HCT116 (cell line): Measurements from ENCODE around the gene TXNL1. TPM values are rescaled to one million over a fixed set of nuclear protein-coding genes. Genes with fewer than 3 reads are reported as not detected.

Source experiments
- ATAC-seq: fragments of 200-7000 bp; cut with Tn5 transposase; 2 replicates; pipeline ENCODE4 v1.9.1; 2020; ENCODE audit warnings: mild to moderate bottlenecking, moderate library complexity
- BruUV-seq: library from RNA; stranded (reverse); fragments of 400-500 nt; replicated peaks from 2 replicates; lab custom pipeline; 2021; lab: Mats Ljungman, UMichigan
- CTCF ChIA-PET: fragments of 300-600 bp; sonication (Branson Sonifier 250); formaldehyde crosslinking; loops from one replicate; lab custom pipeline; 2021; ENCODE audit warnings: antibody characterized with exemption; lab: Charles Lee
- POLR2A ChIA-PET: fragments of 300-600, 350-600 bp; sonication (Branson Sonifier 250); formaldehyde crosslinking; loops from one replicate; lab custom pipeline; 2021; ENCODE audit warnings: antibody characterized with exemption; lab: Charles Lee
- RAD21 ChIA-PET, 2 experiments: fragments of 300-600 bp; sonication (Branson Sonifier 250); formaldehyde crosslinking; loops; one replicate each; lab custom pipeline; 2023; ENCODE audit warnings: low total read pairs in 2 of 2; ENCODE audit not compliant: uncharacterized antibody in 2 of 2, unreplicated experiment in 2 of 2, low non-redundant PET in 1 of 2; lab: Charles Lee
- DNase-seq: peaks from one replicate; pipeline ENCODE4 v3.0.0-alpha.2; 2010; ENCODE audit warnings: low read depth, low spot score
- H2AFZ ChIP-seq: fragments of 200-600 bp; shearing (Covaris generic), sonication (generic); 2 replicates; pipeline ENCODE4 v1.6.1; 2017; ENCODE audit warnings: low read depth, mixed run types, mixed read lengths, antibody characterized with exemption, low read length; ENCODE audit not compliant: poor library complexity, severe bottlenecking
- H3K27ac ChIP-seq: 2 replicates; pipeline ENCODE4 v1.5.1; 2012; ENCODE audit warnings: low read depth, low read length
- H3K27me3 ChIP-seq: fragments of 200-600 bp; sonication (generic); 2 replicates; pipeline ENCODE4 v1.6.1; 2016; ENCODE audit warnings: mixed run types, low read length, mixed read lengths; ENCODE audit not compliant: insufficient read depth
- H3K36me3 ChIP-seq, 2 experiments: fragments of 200-500 bp in 1 of 2; fragments of 200-600 bp in 1 of 2; sonication (Bioruptor generic) in 1 of 2; sonication (generic) in 1 of 2; 2 replicates each; pipeline versions ENCODE4 v1.5.1 to v1.6.1; 2014 to 2016; ENCODE audit warnings: low read length in 2 of 2, inconsistent platforms in 1 of 2, mixed read lengths in 1 of 2, mixed run types in 1 of 2; ENCODE audit not compliant: insufficient read depth in 2 of 2, control insufficient read depth in 1 of 2
- H3K4me1 ChIP-seq, 2 experiments: fragments of 200-600 bp in 1 of 2; sonication (generic) in 1 of 2; 2 replicates each; pipeline versions ENCODE4 v1.5.1 to v1.6.1; 2012 to 2017; ENCODE audit warnings: low read length in 2 of 2, inconsistent platforms in 1 of 2, mild to moderate bottlenecking in 1 of 2, mixed read lengths in 1 of 2, mixed run types in 1 of 2, moderate library complexity in 1 of 2; ENCODE audit not compliant: insufficient read depth in 2 of 2, control insufficient read depth in 1 of 2
- H3K4me2 ChIP-seq: fragments of 200-600 bp; sonication (generic); 2 replicates; pipeline ENCODE4 v1.6.1; 2017; ENCODE audit warnings: mixed run types, low read length, mixed read lengths
- H3K4me3 ChIP-seq, 2 experiments: fragments of 200-600 bp in 1 of 2; sonication (generic) in 1 of 2; replicated peaks in 1 of 2; 2 replicates each; pipeline ENCODE4 v1.5.1; 2011 to 2016; ENCODE audit warnings: low read length in 2 of 2, control low read depth in 1 of 2, low read depth in 1 of 2, mild to moderate bottlenecking in 1 of 2, mixed read lengths in 1 of 2, mixed run types in 1 of 2
- H3K79me2 ChIP-seq: fragments of 200-600 bp; sonication (generic); 2 replicates; pipeline ENCODE4 v1.6.1; 2017; ENCODE audit warnings: mild to moderate bottlenecking, mixed run types, low read length, moderate library complexity, mixed read lengths; ENCODE audit not compliant: insufficient read depth
- H3K9ac ChIP-seq: fragments of 200-600 bp; sonication (generic); 2 replicates; pipeline ENCODE4 v1.6.1; 2016; ENCODE audit warnings: low read length, mixed read lengths
- H3K9me2 ChIP-seq: fragments of 200-600 bp; sonication (generic), shearing (Covaris generic); 2 replicates; pipeline ENCODE4 v1.6.1; 2017; ENCODE audit warnings: mixed run types, mild to moderate bottlenecking, moderate library complexity; ENCODE audit not compliant: insufficient read depth
- H3K9me3 ChIP-seq, 2 experiments: fragments of 200-500 bp in 1 of 2; fragments of 200-600 bp in 1 of 2; sonication (Bioruptor generic) in 1 of 2; sonication (generic) in 1 of 2; 2 replicates each; pipeline ENCODE4 v1.6.1; 2014 to 2017; ENCODE audit warnings: low read length in 2 of 2, mixed read lengths in 2 of 2, inconsistent platforms in 1 of 2, low read depth in 1 of 2, mild to moderate bottlenecking in 1 of 2, mixed run types in 1 of 2, moderate library complexity in 1 of 2; ENCODE audit not compliant: control insufficient read depth in 1 of 2, insufficient read depth in 1 of 2
- H4K20me1 ChIP-seq: fragments of 200-600 bp; sonication (generic), shearing (Covaris generic); 2 replicates; pipeline ENCODE4 v1.6.1; 2017; ENCODE audit warnings: mixed run types, mild to moderate bottlenecking, moderate library complexity; ENCODE audit not compliant: insufficient read depth
- CBX3 ChIP-seq: IDR thresholded peaks from 2 replicates; pipeline ENCODE4 v1.6.1; 2012; ENCODE audit warnings: low read depth
- CEBPB ChIP-seq: IDR thresholded peaks from 2 replicates; pipeline ENCODE4 v1.6.1; 2012; ENCODE audit warnings: low read depth
- EZH2phosphoT487 ChIP-seq: fragments of 200-600 bp; IDR thresholded peaks from 2 replicates; pipeline ENCODE4 v1.6.1; 2018; ENCODE audit warnings: antibody characterized with exemption, borderline replicate concordance
- RAD21 ChIP-seq: IDR thresholded peaks from 2 replicates; pipeline ENCODE4 v1.6.1; 2012; ENCODE audit warnings: low read depth, mild to moderate bottlenecking
- REST ChIP-seq: IDR thresholded peaks from 2 replicates; pipeline ENCODE4 v1.6.1; 2012; ENCODE audit warnings: low read depth
- ZBTB33 ChIP-seq: IDR thresholded peaks from 2 replicates; pipeline ENCODE4 v1.6.1; 2011; ENCODE audit warnings: mild to moderate bottlenecking, low read length, moderate library complexity; ENCODE audit not compliant: insufficient replicate concordance; ENCODE audit errors: extremely low read depth
- ZNF274 ChIP-seq: fragments of 200-500 bp; sonication (Bioruptor generic); IDR thresholded peaks from 2 replicates; pipeline ENCODE4 v1.6.1; 2014; ENCODE audit warnings: mild to moderate bottlenecking, low read depth, low read length, inconsistent platforms
- intact Hi-C: fragments of 100-400 bp; cut with micrococcal nuclease; formaldehyde crosslinking; loops from 2 replicates; pipeline ENCODE4 v1.10.0; 2022
- total RNA-seq: library from RNA; stranded (reverse); gene quantifications from one replicate; pipeline ENCODE4 v1.2.1, GENCODE V29; 2021; ENCODE audit not compliant: unreplicated experiment
- TF ChIP-seq, protein P1 (sequence below): IDR thresholded peaks from 2 replicates; pipeline ENCODE4 v1.6.1; 2012

The TXNL1 gene
- total RNA-seq, 1 experiment from 2014 or later = 86.5 TPM

GRCh38 chr18:56639104-56639381 lies 651 bp upstream of the TXNL1 start:
- peak overlapping the region; percentile 84 for H3K4me2 ChIP-seq
- H4K20me1 ChIP-seq = peaks cover 18% of the 10 kb centered on the region; the same call in 1 of the 2 replicates
- ChIA-PET RAD21 (no interaction called here), POLR2A (interaction anchor here (1.7 kb wide), 1 partner anchor 12 kb away, joined by 6 read pairs; the partner anchor contains the start of gene WDR7), CTCF (no interaction called here)
- H3K27ac ChIP-seq = peak overlapping the region; percentile 64
- H3K9me3 ChIP-seq = no peaks in the 10 kb centered on the region
- H3K79me2 ChIP-seq = peaks cover 43% of the 10 kb centered on the region
- H3K4me3 ChIP-seq = peak overlapping the region; percentile 49 to 96
- BruUV-seq = TSS peak; percentile 97
- 0 out of 4 replicates have a peak, but pooled peaks cover 3 to 4% of the 10 kb centered on the region in 2 experiments for H3K36me3 ChIP-seq
- ATAC-seq = 0 out of 2 replicates have a peak, but pooled peaks have one; percentile 1
- H3K9ac ChIP-seq = peak overlapping the region; percentile 59
- TF ChIP-seq CBX3 = no peak
- no peak for TF ChIP-seq ZNF274
- TF ChIP-seq EZH2phosphoT487 = no peak
- no peak for TF ChIP-seq REST
- TF ChIP-seq, protein P1, sequence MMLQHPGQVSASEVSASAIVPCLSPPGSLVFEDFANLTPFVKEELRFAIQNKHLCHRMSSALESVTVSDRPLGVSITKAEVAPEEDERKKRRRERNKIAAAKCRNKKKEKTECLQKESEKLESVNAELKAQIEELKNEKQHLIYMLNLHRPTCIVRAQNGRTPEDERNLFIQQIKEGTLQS = no peak
- TF ChIP-seq CEBPB = no peak
- TF ChIP-seq RAD21 = no peak
- TF ChIP-seq ZBTB33 = no peak
- intact Hi-C loops = no loop called here
- H2AFZ ChIP-seq = no peak overlapping the region
- H3K9me2 ChIP-seq = no peaks in the 10 kb centered on the region
- H3K27me3 ChIP-seq = no peaks in the 10 kb centered on the region
- DNase-seq = no peak
- peaks cover 10 to 26% of the 10 kb centered on the region in 2 experiments; a peak in 3 of 4 replicates for H3K4me1 ChIP-seq
